ENCODE data around the gene C2CD4D.

DNA sequence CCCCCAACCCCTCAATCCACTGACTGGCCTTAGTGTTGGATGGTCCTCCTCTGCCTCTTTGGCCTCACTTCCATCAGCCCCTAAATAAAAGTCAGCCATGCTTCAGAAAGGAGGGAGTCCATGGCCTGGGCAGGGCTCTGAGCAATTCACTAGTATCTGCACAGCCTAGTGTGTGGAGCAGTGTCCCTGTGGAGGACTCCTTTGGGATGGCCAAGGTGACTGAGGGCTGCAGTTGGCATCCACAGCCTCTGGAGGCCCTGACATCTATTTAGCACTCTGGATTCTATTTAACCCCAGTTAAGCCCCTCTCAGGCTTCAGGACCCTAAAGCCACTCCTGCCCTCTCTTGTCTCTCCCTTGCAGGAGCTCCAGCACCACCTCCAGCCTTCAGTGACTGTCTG lies 10.3 kb upstream of the C2CD4D start:
- TF ChIP-seq, protein P1, sequence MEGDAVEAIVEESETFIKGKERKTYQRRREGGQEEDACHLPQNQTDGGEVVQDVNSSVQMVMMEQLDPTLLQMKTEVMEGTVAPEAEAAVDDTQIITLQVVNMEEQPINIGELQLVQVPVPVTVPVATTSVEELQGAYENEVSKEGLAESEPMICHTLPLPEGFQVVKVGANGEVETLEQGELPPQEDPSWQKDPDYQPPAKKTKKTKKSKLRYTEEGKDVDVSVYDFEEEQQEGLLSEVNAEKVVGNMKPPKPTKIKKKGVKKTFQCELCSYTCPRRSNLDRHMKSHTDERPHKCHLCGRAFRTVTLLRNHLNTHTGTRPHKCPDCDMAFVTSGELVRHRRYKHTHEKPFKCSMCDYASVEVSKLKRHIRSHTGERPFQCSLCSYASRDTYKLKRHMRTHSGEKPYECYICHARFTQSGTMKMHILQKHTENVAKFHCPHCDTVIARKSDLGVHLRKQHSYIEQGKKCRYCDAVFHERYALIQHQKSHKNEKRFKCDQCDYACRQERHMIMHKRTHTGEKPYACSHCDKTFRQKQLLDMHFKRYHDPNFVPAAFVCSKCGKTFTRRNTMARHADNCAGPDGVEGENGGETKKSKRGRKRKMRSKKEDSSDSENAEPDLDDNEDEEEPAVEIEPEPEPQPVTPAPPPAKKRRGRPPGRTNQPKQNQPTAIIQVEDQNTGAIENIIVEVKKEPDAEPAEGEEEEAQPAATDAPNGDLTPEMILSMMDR (IDR thresholded peaks at IDR 0.05; ENCODE audit: poor library complexity, severe bottlenecking), result no peak
- TF ChIP-seq EZH2 (IDR thresholded peaks at IDR 0.05; ENCODE audit: borderline replicate concordance, insufficient read depth, low read length, poor library complexity, severe bottlenecking) (no peak), EP300 (conservative IDR thresholded peaks at IDR 0.05; ENCODE audit: poor library complexity, severe bottlenecking) (no peak), POLR2AphosphoS5 (IDR thresholded peaks at IDR 0.05) (no peak), TAF1 (IDR thresholded peaks at IDR 0.05; ENCODE audit: low read depth) (no peak), RAD21 (conservative IDR thresholded peaks at IDR 0.05) (no peak), MXI1 (conservative IDR thresholded peaks at IDR 0.05; ENCODE audit: poor library complexity, severe bottlenecking) (no peak)
- TF ChIP-seq, protein P2, sequence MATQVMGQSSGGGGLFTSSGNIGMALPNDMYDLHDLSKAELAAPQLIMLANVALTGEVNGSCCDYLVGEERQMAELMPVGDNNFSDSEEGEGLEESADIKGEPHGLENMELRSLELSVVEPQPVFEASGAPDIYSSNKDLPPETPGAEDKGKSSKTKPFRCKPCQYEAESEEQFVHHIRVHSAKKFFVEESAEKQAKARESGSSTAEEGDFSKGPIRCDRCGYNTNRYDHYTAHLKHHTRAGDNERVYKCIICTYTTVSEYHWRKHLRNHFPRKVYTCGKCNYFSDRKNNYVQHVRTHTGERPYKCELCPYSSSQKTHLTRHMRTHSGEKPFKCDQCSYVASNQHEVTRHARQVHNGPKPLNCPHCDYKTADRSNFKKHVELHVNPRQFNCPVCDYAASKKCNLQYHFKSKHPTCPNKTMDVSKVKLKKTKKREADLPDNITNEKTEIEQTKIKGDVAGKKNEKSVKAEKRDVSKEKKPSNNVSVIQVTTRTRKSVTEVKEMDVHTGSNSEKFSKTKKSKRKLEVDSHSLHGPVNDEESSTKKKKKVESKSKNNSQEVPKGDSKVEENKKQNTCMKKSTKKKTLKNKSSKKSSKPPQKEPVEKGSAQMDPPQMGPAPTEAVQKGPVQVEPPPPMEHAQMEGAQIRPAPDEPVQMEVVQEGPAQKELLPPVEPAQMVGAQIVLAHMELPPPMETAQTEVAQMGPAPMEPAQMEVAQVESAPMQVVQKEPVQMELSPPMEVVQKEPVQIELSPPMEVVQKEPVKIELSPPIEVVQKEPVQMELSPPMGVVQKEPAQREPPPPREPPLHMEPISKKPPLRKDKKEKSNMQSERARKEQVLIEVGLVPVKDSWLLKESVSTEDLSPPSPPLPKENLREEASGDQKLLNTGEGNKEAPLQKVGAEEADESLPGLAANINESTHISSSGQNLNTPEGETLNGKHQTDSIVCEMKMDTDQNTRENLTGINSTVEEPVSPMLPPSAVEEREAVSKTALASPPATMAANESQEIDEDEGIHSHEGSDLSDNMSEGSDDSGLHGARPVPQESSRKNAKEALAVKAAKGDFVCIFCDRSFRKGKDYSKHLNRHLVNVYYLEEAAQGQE (IDR thresholded peaks at IDR 0.05; ENCODE audit: borderline replicate concordance), result no peak
